IPS DF 19.7 (cell line): Measurements from ENCODE around the gene SSNA1.

Source experiments
- DNase-seq: peaks from one replicate; pipeline ENCODE4 v3.0.0-alpha.2; 2013; ENCODE audit warnings: low read depth, low spot score

SSNA1 gene

DNA sequence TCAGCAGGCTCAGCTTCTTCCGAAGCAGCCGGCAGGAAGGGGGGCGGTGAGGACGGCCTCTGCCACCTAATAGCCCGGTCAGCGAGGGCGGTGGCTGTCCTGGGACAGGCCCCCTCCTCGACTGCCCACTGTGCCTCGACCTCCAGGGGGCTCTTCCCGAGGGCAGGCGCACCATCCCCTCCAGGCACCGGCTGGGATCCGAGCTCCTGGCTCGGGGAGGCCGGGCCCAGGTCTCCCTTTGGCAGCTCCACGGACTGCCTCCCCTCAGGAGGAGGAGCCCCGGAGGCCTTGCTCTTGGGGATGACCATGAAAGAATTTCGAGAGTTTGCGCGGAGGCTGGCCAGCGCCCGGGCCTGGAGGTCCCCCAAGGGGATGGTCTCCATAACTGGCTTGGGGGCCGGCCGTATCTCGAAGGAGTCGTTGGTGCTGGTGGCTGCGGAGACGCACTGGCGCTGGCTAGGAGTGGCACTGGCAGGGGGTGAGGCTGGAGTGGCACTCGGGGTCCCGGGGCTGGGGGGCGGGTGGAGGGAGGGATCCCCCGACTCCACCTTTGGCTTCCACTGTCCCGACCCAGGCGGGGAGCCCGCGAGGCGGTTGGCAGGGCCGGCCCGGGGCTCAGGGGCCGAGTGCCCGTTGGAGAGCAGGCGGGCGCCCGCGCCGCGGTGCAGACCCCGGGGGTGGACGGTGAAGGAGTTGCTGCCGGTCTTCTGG is 11.1 kb downstream of the SSNA1 start:
- DNase-seq: no peak

DNA sequence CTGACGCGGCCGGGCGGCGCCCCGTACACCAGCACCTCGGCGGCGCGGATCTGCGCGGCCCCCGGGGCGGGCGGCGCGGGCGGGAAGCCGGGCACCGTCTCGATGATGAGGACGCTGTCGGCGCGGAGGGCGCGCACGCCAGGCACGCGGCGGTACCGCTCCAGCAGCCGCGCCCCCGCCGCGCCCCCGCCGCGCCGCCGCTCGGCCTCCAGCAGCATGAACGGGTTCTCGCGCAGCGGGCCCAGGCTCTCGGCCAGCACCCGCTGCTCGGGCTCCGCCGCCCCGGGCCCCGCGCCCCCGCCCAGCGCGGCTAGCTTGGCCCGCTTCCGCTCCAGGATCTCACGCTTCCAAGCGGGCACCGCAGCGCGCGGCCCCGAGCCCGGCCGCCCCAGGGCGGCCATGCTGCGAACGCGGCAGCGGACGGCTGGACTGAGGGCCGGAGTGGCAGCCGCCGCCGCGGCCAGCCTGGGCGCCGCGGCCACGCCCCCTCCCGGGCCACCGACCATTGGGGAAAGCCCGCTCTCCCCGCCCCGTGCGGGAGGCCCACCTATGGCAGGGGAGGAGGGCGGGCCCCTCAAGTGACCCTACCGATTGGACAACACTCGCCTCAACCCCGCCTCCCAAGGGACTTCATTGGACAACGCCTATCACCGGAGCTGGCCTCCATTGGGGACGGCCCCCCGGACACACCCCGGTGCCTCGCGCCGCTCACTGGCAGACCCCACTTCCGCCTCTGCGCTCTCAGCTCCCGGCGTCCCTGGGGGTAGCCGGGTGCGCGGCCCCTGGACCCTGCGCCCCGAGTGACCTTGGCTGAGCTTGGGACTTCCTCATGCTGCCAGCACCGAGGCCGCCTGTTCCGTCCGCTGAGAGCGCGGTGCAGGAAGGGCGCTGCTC is 12.1 kb downstream of the SSNA1 start, which contains the start of gene TPRN:
TSS of gene TPRN (minus strand) at position 431 of the 894 bp plus-strand sequence. CDS start at position 401, 30 bp downstream.
- peak; percentile 95 for DNase-seq

DNA sequence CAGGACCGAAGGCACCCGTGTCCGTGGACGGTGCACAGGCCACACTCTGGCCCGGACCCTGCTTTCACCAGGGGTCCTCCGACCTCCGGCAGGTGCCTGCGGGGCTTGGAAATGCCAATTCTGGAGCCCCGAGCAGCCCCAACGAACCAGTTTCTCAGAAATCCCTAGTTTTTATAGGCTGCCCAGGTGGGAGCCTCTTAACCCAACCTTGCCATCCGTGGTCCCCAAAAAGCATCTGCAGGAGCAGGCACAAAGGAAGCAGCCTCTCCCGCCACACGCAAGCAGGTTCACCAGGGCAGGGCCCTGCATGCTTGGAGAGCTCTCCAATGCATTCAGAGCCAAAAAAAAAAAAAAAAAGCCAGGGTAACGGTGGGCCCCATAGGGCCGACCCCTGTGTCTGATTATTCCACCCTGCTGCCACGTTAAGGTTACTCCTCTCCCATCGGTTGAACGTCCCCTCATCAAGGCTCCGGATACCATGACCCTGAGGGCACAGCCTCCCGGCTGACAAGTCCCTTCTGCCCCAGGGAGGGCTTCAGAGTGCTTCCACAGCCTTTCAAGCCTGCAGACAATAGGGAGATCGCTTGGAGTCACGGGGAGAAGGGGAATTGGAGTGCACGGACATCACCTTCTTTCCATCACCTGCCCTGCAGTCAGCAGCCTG is 12.9 kb downstream of the SSNA1 start:
- no peak for DNase-seq

DNA sequence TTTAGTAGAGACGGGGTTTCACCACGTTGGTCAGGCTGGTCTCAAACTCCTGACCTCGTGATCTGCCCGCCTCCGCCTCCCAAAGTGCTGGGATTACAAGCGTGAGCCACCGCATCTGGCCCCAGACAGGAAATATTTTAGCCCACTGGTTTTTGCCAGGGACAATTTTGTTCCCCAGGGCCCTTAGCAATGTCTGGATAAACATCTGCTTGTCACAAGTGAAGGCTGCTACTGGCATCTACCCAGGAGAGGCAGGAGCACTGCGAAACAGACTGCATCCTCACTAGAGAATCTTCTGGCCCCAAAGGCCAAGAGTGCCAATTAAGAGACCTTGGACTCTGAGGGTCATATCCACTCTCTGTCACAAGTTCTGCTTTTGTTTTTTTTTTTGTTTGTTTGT is 14.5 kb downstream of the SSNA1 start:
- DNase-seq: no peak

DNA sequence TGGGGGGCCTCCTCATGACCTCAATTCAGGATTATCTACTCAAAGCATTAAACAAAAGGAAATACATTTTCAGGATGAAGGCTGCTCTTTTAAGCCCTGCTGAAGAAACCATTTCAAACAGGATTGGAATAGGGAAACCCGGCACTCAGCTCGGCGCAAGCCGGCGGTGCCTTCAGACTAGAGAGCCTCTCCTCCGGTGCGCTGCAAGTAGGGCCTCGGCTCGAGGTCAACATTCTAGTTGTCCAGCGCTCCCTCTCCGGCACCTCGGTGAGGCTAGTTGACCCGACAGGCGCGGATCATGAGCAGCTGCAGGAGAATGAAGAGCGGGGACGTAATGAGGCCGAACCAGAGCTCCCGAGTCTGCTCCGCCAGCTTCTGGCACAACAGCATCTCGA is 16.3 kb downstream of the SSNA1 start:
- no peak for DNase-seq

DNA sequence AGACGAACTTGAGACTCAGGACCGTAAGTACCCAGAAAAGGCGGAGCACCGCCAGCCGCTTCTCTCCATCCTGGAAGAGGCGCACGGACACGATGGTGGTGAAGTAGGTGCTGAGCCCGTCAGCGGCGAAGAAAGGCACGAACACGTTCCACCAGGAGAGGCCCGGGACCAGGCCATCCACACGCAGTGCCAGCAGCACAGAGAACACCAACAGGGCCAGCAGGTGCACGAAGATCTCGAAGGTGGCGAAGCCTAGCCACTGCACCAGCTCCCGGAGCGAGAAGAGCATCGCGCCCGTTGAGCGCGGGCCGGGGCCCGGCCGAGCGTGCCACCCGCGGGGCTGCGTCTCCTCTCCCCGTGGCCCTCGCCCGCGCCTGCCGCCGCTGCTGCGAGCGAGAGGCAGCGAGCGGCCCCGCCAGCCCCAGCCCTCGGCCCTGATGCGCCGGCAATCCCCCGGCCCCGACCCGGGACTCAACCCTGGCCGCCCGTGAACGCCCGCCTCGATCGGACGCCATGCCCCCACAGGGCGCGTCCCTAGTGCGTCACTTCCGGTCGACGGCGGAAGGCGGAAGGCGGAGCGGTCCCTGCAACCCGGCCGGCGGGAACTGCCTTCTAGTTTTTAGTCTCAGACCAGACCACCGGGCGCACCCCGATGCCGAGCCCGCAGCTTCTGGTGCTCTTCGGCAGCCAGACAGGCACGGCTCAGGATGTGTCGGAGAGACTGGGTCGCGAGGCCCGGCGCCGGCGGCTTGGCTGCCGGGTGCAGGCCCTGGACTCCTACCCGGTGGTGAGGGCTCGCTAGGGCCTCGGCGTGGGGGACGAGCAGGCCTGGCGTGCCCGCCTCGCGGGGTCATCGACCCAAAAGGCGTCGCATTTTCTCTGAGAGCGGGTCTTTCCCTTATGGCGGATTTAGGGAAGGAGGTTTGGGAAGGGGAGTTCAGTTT is 16.9 kb downstream of the SSNA1 start, which contains the start of the genes NDOR1 and TMEM203:
TSS of gene NDOR1 (plus strand) at position 575 of the 944 bp plus-strand sequence. CDS start at position 653, 78 bp downstream.
TSS of gene TMEM203 (minus strand) at position 523 of the 944 bp plus-strand sequence. CDS start at position 289, 234 bp downstream.
- no peak for DNase-seq

DNA sequence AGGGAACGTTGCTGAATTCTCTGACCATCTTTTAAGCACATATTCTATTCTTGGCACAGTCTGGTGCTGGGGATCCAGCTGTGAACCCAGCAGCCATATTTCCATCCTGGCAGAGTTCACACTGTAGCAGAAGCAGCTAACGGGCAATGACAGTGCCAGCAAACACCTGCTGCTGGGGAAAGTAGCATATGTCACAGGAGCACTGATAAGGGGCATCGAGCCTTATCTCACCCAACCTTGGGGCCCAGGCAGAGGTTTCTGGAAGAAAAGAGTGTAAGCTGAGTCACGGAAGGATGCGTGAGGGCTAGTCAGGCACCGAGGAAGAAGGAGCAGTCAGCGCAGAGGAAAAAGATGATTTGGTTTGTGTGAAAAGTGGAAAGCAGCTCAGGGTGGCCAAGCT is 18.1 kb downstream of the SSNA1 start:
- DNase-seq: no peak

DNA sequence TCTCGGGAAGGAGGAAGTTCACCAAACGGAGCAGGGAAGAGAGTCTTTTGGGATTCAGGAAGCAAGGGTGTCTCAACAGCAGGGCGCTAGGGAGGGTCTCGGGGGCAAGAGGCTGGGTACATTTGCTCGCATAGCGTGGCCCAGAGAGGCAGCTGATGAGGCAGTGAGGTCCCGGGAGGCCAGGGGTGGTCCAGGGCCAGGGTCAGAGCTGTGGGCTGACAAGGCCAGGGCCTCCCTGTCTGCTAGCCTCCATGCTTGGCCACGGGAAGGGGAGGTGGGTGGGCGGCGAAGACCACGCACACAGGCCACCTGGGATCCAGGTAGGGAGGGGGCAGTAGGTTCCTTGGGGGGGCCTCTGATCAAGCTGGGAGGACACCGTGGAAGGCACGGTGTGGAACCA is 23.1 kb downstream of the SSNA1 start:
- DNase-seq: no peak

DNA sequence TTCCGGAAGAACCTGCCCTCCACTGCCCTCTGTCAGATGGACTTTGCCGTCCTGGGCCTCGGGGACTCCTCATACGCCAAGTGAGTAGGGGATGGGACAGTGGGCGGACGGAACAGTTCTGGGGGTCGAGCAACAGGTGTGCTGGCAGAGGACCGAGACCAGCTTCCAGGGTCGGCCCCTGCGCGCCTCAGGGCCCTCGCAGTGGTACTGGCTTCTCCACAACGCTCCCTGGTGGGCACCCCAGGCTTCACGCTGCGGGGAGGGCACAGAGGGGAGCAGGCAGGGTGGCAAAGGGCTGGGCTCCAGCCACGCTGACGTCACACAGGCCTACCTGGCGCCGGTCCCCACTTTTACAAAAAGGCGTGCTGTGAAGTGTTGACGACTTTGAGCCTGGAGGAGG is 24.0 kb downstream of the SSNA1 start:
- no peak for DNase-seq

DNA sequence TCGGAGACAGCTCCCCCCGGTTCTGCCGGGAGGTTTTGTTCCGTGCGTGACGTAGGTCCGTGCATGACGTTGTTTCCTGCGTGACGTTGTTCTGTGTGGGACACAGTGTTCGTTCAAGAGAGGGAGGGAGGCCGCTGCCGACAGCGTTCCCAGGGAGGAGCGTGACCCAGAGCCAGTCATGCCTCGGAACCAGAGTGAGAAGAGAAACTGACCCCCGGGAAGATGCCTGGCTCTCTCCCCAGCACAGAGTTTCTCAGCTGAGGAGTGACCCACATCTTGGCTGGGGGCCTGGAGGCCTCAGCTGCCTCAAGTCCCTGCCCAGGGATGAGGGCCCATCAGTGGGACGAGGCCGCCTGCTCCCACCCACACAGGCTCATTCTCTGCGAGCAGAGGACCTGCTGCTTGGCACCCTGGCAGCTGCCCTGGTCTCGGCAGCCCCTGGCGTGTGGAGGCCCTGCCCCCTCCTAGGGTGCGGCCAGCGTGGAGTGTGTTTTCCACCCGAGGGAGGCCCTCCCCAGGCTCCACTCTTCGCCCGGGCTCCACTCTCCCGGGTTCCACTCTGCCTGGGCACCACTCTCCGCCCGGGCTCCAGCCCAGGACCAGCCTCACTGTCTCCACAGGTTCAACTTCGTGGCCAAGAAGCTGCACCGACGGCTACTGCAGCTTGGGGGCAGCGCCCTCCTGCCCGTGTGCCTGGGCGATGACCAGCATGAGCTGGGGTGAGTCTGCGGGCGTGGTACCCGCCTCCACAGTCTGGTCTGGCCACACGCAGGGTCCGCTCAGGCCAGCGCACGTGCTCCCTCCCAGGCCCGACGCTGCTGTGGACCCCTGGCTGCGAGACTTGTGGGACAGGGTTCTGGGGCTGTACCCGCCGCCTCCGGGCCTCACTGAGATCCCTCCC is 24.9 kb downstream of the SSNA1 start:
- DNase-seq: no peak

DNA sequence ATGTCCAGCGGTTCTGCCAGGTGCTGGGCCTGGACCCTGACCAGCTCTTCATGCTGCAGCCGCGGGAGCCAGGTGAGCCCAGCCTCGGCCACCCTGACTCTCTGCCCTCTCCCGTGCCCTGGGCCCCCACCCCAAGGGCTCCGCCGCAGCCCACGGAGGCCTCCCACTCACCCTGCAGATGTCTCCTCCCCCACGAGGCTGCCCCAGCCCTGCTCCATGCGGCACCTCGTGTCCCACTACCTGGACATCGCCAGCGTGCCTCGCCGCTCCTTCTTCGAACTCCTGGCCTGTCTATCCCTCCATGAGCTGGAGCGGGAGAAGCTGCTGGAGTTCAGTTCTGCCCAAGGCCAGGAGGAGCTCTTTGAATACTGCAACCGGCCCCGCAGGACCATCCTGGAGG is 26.1 kb downstream of the SSNA1 start:
- DNase-seq: no peak

DNA sequence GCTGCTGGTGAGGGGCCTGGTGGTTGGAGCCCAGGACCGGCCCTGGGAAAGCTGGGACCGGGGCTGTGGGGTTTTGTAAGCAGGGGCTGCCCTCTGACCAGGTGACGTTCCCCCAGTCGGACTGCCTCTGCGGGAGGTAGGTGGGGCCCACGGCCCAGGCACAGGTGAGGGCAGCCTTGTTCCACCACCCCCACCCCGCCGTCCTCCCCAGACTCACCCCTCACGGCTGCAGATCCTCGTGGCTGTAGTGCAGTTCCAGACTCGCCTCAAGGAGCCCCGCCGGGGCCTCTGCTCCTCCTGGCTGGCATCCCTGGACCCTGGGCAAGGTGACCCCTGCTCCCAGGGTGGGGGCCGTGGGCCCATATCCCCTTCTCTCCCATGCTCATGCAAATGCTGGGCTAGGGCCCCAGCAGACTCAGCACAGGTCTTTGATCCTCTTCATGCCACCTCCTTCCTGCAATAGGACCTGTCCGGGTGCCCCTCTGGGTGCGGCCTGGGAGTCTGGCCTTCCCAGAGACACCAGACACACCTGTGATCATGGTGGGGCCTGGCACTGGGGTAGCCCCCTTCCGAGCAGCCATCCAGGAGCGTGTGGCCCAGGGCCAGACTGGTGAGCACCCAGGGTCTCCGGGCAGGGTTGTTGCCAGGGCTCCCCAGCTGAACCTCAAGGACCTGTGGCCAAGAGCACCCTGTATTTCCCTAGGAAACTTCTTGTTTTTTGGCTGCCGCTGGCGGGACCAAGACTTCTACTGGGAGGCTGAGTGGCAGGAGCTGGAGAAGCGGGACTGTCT is 26.9 kb downstream of the SSNA1 start:
- DNase-seq: no peak

DNA sequence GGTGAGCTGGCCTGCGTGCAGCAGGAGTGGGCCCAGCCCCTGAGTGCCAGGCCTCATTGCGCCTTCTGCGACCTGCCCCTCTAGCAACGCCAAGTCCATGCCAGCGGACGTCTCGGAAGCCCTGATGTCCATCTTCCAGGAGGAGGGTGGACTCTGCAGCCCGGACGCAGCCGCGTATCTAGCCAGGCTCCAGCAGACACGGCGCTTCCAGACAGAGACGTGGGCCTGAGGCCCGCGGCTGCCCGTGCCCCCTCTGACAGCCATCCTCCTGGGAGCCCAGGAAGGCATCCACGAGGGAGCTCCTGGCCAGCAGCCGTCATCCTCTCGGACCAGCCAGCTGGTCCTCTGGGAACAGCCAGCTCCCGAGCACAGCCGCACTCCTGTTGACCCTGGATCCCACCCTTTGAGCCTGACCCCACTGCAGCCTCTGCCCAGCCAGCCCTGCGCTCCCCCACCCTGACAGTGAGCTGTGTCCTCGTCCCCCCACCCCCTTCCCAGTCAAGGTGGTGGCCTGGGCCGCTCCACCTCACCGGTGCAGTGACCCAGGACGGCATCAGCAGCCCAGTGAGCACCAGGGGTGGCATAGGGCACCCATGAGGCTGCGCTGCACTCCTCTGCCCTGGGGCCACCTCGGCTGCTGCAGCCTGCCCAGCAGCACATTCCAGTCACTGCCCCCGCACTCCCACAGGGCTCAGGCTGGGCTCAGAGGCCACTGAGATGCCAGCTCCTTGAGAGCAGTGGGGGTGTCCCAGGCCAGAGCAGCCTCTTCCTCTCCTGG is 27.9 kb downstream of the SSNA1 start:
- DNase-seq: no peak

DNA sequence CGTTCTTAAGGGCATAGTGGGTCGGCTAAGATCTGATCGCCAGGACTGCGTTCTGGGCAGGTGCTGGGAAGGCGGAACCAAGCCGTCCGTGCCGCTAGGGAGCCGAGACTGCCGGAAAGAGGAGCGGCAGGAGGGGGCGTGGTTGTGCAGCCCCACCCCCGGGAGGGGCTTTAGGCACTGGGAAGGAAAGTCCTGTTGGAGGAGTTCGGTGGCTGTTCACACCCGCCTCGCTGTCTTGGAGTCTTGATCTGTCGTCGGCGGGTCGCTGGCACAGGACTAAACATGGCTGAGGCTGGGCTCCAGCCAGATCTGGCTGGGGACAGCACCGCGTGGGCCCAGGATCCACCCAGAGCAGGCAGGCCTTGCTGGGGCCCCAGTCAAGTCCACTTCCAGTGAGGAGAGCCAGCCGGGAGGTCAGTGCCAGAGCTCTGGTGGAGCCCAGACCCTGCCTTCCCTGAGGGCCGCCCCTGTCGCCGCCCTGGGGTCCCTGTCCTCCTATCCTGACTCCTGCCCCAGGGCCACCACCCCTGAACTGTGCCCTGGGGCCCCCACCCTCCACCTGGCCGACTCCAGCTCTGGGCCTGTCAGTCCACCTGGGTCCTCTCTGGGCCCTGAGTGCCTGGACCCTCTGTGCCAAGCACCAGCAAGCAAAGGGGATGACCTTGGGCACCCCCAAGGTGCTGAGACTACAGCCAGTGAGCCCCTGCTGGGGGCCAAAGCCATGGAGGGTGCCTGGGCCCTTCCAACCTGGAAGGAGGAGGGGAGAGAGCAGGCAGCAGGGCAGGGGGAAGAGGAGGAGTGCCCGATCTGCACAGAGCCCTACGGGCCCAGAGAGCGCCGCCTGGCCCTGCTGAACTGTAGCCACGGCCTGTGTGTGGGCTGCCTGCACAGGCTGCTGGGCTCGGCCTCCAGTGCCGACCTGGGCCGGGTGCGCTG is 29.1 kb downstream of the SSNA1 start:
- no peak for DNase-seq

DNA sequence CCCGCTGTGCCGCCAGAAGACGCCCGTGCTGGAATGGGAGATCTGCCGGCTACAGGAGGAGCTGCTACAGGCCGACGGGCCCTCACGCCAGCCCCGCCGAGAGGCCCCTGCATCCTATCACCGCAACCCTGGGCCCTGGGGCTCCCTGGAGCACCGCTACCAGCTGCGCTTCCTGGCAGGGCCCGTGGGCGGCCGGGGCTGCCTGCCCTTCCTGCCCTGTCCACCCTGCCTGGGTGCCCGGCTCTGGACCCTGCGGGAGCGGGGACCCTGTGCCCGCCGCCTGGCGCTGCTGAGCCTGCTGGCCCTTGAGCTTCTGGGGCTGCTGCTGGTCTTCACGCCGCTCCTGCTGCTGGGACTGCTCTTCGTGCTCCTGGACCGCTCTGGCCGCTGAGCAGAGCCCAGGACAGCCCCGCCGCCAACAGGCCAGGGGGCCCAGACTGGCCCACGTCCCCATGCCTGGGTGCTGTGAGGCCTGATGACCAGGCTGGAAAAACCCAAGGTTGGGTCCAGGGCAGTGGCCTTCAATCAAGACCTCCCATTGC is 29.8 kb downstream of the SSNA1 start:
- no peak for DNase-seq

DNA sequence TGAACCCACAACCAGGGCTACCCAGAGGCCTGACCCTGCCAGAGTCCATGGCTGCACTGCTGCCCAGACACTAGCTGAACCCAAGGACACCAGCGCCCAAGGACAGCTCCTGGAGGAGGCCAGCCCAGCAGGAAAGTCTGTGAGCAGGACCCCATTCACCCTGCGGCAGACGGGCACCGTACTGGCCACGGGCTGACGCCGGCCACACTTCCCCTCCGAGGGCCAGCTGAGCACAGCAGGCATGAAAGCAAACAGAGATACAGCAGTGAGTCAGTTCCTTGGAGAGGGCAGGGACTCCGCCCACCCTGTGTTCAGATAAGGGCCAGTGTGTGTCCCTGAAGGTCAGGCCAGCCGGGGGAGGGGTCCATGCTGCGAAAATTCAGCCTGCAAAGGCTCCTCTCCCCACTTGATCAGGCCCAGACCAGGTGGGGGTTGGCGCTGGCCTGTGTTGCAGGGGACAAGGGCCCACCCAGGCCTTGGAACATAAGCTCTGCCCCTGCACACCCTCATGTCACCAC is 30.3 kb downstream of the SSNA1 start:
- no peak for DNase-seq
